Ishikawa (cell line): ENCODE data around the gene RPS6KA2.

ENCODE experiments used
- CEBPB ChIP-seq: IDR thresholded peaks from 2 replicates; pipeline ENCODE4 v1.6.1; 2012
- CREB1 ChIP-seq: IDR thresholded peaks from 2 replicates; pipeline ENCODE4 v1.6.1; 2012; ENCODE audit warnings: low read depth
- EGR1 ChIP-seq: IDR thresholded peaks from 2 replicates; pipeline ENCODE4 v1.6.1; 2012
- EP300 ChIP-seq: IDR thresholded peaks from 2 replicates; pipeline ENCODE4 v1.6.1; 2012; ENCODE audit warnings: borderline replicate concordance
- FOXM1 ChIP-seq: IDR thresholded peaks from 2 replicates; pipeline ENCODE4 v1.6.1; 2012; ENCODE audit warnings: low read depth, borderline replicate concordance
- NFIC ChIP-seq: IDR thresholded peaks from 2 replicates; pipeline ENCODE4 v1.6.1; 2012
- RAD21 ChIP-seq: IDR thresholded peaks from 2 replicates; pipeline ENCODE4 v1.6.1; 2012; ENCODE audit warnings: low read depth
- TAF1 ChIP-seq: IDR thresholded peaks from 2 replicates; pipeline ENCODE4 v1.6.1; 2012; ENCODE audit warnings: low read depth, mild to moderate bottlenecking
- TCF12 ChIP-seq: IDR thresholded peaks from 2 replicates; pipeline ENCODE4 v1.6.1; 2012; ENCODE audit warnings: low read depth
- TEAD4 ChIP-seq: IDR thresholded peaks from 2 replicates; pipeline ENCODE4 v1.6.1; 2012
- YY1 ChIP-seq: IDR thresholded peaks from 2 replicates; pipeline ENCODE4 v1.6.1; 2012; ENCODE audit warnings: low read depth
- ZBTB7A ChIP-seq: IDR thresholded peaks from 2 replicates; pipeline ENCODE4 v1.6.1; 2012; ENCODE audit warnings: low read depth
- TF ChIP-seq, protein P1 (sequence below): IDR thresholded peaks from 2 replicates; pipeline ENCODE4 v1.6.1; 2012
- TF ChIP-seq, protein P2 (sequence below): IDR thresholded peaks from 2 replicates; pipeline ENCODE4 v1.6.1; 2012
- TF ChIP-seq, protein P3 (sequence below): IDR thresholded peaks from 2 replicates; pipeline ENCODE4 v1.6.1; 2012; ENCODE audit warnings: low read depth, mild to moderate bottlenecking

The RPS6KA2 gene

DNA sequence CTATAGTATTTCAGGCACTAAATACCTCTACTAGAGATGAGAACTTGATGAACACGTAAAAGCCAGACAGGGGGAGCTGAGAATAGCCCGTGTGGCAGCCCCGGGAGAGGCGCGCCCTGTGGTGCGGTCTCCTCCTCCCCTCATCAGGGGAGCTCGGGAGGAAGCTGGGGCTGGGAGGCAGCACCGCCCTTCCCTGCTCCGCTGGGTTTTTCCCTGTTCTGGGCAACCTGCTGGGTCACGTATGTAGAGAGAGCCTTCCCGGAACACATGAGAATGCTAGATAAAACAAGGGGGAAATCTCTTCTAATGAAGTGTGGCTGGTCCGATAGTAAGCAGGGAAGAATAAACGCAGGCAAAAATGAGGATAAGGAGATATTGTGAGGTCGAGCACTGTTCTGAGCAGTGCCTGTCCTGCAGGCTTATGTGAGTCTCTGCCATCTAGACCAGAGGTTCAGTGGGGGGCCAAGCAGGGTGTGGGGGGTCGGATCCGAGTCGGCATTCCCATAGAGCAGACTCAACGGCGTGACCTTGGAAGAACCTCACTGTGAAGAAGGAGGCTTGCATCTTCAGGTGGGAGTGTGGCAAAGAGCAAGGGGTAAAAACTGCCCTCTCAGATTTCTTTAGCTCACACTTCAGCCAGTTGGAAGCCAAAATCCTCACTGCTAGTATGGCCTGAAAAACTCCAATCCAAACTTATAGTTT, 13.4 kb upstream of the RPS6KA2 start:
- TF ChIP-seq ZBTB7A (no peak), EGR1 (no peak)

DNA sequence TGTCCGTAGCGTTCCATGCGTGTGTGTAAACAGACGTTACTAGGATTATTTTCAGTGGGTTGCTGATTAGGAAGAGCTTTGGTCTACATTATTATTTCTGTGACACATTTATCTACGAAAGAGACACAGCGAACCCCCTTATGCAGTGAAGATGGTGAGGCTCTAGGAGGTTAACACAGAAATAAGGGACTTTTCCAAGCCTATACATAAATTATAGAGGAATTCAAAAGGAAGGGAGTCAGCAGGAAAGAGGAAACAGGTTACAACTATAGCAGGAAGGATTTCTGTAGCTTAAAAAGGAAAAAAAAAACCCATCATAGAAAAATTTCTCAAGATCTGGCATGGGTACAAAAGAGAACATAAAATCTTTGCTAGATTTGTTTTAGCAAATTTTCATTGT, 12.9 kb upstream of the RPS6KA2 start:
- TF ChIP-seq, protein P1, sequence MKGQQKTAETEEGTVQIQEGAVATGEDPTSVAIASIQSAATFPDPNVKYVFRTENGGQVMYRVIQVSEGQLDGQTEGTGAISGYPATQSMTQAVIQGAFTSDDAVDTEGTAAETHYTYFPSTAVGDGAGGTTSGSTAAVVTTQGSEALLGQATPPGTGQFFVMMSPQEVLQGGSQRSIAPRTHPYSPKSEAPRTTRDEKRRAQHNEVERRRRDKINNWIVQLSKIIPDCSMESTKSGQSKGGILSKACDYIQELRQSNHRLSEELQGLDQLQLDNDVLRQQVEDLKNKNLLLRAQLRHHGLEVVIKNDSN = no peak
- TF ChIP-seq TEAD4 = no peak
- TF ChIP-seq, protein P2, sequence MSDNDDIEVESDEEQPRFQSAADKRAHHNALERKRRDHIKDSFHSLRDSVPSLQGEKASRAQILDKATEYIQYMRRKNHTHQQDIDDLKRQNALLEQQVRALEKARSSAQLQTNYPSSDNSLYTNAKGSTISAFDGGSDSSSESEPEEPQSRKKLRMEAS = no peak
- TF ChIP-seq YY1 = no peak
- no peak for TF ChIP-seq EP300
- TF ChIP-seq CEBPB = no peak
- no peak for TF ChIP-seq NFIC
- TF ChIP-seq FOXM1 = no peak
- no peak for TF ChIP-seq CREB1
- no peak for TF ChIP-seq EGR1
- no peak for TF ChIP-seq TAF1
- TF ChIP-seq ZBTB7A = no peak
- no peak for TF ChIP-seq TCF12
- TF ChIP-seq, protein P3, sequence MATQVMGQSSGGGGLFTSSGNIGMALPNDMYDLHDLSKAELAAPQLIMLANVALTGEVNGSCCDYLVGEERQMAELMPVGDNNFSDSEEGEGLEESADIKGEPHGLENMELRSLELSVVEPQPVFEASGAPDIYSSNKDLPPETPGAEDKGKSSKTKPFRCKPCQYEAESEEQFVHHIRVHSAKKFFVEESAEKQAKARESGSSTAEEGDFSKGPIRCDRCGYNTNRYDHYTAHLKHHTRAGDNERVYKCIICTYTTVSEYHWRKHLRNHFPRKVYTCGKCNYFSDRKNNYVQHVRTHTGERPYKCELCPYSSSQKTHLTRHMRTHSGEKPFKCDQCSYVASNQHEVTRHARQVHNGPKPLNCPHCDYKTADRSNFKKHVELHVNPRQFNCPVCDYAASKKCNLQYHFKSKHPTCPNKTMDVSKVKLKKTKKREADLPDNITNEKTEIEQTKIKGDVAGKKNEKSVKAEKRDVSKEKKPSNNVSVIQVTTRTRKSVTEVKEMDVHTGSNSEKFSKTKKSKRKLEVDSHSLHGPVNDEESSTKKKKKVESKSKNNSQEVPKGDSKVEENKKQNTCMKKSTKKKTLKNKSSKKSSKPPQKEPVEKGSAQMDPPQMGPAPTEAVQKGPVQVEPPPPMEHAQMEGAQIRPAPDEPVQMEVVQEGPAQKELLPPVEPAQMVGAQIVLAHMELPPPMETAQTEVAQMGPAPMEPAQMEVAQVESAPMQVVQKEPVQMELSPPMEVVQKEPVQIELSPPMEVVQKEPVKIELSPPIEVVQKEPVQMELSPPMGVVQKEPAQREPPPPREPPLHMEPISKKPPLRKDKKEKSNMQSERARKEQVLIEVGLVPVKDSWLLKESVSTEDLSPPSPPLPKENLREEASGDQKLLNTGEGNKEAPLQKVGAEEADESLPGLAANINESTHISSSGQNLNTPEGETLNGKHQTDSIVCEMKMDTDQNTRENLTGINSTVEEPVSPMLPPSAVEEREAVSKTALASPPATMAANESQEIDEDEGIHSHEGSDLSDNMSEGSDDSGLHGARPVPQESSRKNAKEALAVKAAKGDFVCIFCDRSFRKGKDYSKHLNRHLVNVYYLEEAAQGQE = no peak
- no peak for TF ChIP-seq RAD21

DNA sequence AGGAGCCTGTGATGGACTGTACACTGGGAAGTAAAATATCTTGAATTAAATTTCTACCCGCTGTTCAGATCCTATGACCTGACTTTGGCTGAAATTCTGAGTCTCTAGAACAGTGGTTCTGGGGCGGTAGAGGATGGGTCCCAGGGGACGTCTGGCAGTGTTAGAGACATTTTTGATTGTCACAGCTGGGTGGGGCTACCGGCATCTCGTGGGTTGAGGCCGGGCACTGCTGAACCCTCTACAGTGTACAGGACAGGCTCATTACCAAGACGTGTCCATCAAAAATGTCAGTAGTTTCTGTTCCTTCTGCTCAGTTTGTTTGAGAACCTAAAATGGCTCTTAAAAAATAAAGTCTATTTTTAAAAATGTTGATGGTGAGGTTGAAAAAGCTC, 11.5 kb upstream of the RPS6KA2 start:
- TF ChIP-seq EGR1 = no peak

DNA sequence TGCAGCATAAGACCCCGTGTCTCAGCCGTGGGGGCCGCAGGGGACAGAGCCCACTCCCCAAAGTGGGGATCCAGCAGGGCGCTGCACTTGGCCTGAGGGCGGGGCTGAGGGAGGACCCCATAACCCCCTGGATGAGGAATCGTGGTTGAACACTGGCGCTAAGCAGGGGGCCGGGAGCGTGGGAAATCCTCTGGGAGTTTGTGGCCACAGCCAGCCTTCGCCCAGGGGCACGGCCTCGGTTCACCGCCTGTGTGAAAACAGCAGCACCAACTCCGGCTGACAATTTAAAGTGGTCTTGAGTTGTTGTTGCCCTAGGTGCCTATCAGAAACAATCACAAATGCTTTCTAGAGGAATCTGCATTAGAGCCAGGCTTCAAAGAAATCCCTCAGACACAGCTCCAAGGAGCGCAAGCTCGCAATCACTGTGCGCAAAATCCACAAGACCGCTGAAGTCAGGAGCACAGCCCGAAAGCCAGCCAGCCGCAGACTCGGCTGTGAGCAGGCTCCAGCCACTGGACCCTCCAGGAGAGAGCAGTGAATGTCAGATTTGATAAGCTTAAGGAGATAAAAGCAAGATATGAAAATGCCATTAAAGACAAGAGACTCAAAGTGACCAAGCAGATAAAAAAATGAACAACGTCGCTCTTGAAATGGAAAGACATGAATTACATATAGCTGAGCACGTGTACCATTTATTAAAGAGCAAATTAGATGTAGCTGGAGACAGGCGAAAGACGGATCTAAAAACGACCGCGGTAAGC, 10.9 kb upstream of the RPS6KA2 start:
- TF ChIP-seq TCF12 (no peak), FOXM1 (no peak), EGR1 (no peak), RAD21 (no peak), TAF1 (no peak), CEBPB (no peak)
- TF ChIP-seq, protein P3 = no peak
- TF ChIP-seq, protein P2 = no peak

DNA sequence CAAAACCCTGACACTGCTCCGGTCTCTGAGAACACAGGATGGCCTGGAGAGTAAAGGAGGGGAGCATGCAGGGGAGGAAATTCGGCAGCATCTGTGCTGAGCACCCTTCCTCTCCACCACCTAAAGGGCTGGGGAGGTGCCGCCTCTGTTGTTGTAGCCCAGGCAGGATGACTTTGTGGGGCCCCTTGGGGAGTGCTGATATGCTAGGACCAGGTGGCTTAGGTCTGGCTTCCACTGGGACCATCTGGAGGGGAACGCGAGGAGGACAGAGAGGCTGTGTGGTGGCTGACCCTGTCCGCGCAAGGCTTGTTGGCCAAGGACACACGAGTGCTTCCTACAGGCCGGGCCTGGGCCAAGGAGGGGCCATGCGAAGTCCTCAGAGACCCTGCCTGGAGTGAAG, 9.9 kb upstream of the RPS6KA2 start:
- TF ChIP-seq RAD21 = no peak
- TF ChIP-seq YY1 = no peak
- no peak for TF ChIP-seq TEAD4
- no peak for TF ChIP-seq EGR1
- TF ChIP-seq TCF12 = no peak
- TF ChIP-seq ZBTB7A = no peak
- TF ChIP-seq, protein P1 = no peak
- TF ChIP-seq NFIC = no peak
- TF ChIP-seq FOXM1 = no peak
- no peak for TF ChIP-seq EP300
- no peak for TF ChIP-seq CREB1
- TF ChIP-seq CEBPB = no peak
- TF ChIP-seq TAF1 = no peak

DNA sequence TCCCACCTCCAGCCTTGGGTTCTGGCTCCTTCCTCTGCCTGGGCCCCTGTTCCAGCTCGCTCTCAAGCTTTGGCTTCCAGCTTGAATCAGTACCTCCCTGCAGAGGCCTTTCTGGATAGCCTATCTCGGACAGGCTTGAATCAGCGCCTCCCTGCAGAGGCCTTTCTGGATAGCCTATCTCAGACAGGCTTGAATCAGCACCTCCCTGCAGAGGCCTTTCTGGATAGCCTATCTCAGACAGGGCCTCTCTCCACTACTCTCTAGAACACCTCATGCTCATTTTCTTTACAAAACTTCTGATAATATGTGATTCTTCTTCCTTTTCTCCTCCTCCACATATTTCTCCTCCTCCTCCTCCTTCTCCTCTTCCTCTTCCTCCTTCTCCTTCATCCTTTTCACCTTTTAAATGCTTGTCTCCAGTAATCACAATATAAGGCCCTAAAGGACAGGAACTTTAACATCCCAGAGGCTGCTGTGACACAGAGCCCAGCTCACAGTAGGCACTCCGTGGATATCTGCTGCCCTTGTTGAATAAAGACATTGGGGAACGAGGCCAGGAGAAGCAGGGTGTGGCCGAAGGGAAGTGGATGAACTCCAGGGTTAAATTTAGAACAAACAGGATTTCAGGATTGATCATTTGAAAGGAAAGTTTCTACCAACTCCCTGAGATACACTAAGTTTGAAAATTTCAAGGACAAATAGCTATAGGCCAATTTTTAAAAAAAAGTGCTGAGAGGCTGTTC, 9.3 kb upstream of the RPS6KA2 start:
- no peak for TF ChIP-seq EP300
- TF ChIP-seq, protein P3 = no peak
- TF ChIP-seq EGR1 = no peak
- no peak for TF ChIP-seq CEBPB
- no peak for TF ChIP-seq FOXM1
- no peak for TF ChIP-seq NFIC
- TF ChIP-seq, protein P1 = no peak
- no peak for TF ChIP-seq CREB1
